ENCODE data around the gene WWTR1. TPM values are rescaled to one million over a fixed set of nuclear protein-coding genes. Genes with fewer than 3 reads are reported as not detected.

Gene WWTR1
- total RNA-seq, 2 donors from 2014 or later = 17.3 to 18.5 TPM

GRCh38 chr3:149496891-149497290 is 160.9 kb downstream of the WWTR1 start:
- H3K27ac ChIP-seq (ENCODE audit: low read depth, low read length) = no peak overlapping the region
- Mint-ChIP-seq H3K27ac (no peak overlapping the region), H3K9me3 (no peaks in the 10 kb centered on the region), H3K4me1 (peaks cover 3% of the 10 kb centered on the region), H3K27me3 (ENCODE audit: insufficient read depth) (peaks cover 5% of the 10 kb centered on the region), H3K36me3 (ENCODE audit: low read depth) (no peaks in the 10 kb centered on the region), H3K4me3 (no peak overlapping the region)
- DNase-seq = no peak
- no peak overlapping the region for H3K9ac ChIP-seq (ENCODE audit: extremely low read depth, low read length, poor library complexity, severe bottlenecking)
- WGBS, 2 experiments (ENCODE audit: insufficient coverage in 1 of 2, insufficient read length in 1 of 2) = 88 to 89% methylated on average over 1 to 4 of the region's 4 CpGs
- no peaks in the 10 kb centered on the region for H3K9me3 ChIP-seq (ENCODE audit: control insufficient read depth, low read length)
- H3K27me3 ChIP-seq (ENCODE audit: control insufficient read depth, insufficient read depth, low read length, poor library complexity, severe bottlenecking) = no peaks in the 10 kb centered on the region
- no peaks in the 10 kb centered on the region for H3K36me3 ChIP-seq (ENCODE audit: control insufficient read depth, insufficient read depth, low read length)
- no peak for TF ChIP-seq CTCF (conservative IDR thresholded peaks at IDR 0.05)
- H3K4me1 ChIP-seq (ENCODE audit: control insufficient read depth, insufficient read depth, low read length) = no peaks in the 10 kb centered on the region
- H3K4me3 ChIP-seq (ENCODE audit: low read length) = no peak overlapping the region

DNA sequence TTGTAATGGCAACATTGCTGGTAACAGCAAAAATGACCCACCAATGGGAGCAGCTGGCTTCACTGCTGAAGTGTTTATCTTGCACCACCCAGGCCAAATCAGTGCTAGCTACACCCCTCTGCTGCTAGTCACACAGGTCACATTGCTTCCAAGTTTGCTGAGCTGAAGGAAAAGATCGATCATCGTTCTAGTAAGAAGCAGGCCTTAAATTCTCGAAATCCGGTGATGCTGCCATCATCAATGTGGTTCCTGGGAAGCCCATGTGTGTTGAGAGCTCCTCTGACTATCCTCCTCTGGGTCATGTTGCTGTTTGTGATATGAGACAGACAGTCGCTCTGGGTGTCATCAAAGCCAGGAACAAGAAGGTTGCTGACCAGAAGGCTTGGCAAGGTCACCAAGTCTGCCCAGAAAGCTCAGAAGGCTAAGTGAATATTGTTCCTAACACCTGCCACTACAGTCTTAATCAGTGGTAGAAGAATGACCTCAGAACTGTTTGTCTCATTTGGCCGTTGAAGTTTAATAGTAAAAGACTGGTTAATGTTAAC is 162.2 kb downstream of the WWTR1 start:
- Histone ChIP-seq H3K4me1 (ENCODE audit: control insufficient read depth, insufficient read depth, low read length) (no peaks in the 10 kb centered on the region), H3K9ac (ENCODE audit: extremely low read depth, low read length, poor library complexity, severe bottlenecking) (no peak overlapping the region), H3K9me3 (ENCODE audit: control insufficient read depth, low read length) (peaks cover 2% of the 10 kb centered on the region), H3K36me3 (ENCODE audit: control insufficient read depth, insufficient read depth, low read length) (no peaks in the 10 kb centered on the region), H3K27ac (ENCODE audit: low read depth, low read length) (no peak overlapping the region), H3K27me3 (ENCODE audit: control insufficient read depth, insufficient read depth, low read length, poor library complexity, severe bottlenecking) (no peaks in the 10 kb centered on the region), H3K4me3 (ENCODE audit: low read length) (no peak overlapping the region)
- Mint-ChIP-seq H3K4me3 (no peak overlapping the region), H3K4me1 (peaks cover 3% of the 10 kb centered on the region), H3K36me3 (ENCODE audit: low read depth) (no peaks in the 10 kb centered on the region), H3K27me3 (ENCODE audit: insufficient read depth) (peaks cover 8% of the 10 kb centered on the region), H3K9me3 (no peaks in the 10 kb centered on the region), H3K27ac (no peak overlapping the region)
- DNase-seq = no peak
- no peak for TF ChIP-seq CTCF (conservative IDR thresholded peaks at IDR 0.05)
- 83 to 92% methylated on average over 2 to 6 of the region's 6 CpGs for WGBS, 2 experiments (ENCODE audit: insufficient coverage in 1 of 2, insufficient read length in 1 of 2)

DNA sequence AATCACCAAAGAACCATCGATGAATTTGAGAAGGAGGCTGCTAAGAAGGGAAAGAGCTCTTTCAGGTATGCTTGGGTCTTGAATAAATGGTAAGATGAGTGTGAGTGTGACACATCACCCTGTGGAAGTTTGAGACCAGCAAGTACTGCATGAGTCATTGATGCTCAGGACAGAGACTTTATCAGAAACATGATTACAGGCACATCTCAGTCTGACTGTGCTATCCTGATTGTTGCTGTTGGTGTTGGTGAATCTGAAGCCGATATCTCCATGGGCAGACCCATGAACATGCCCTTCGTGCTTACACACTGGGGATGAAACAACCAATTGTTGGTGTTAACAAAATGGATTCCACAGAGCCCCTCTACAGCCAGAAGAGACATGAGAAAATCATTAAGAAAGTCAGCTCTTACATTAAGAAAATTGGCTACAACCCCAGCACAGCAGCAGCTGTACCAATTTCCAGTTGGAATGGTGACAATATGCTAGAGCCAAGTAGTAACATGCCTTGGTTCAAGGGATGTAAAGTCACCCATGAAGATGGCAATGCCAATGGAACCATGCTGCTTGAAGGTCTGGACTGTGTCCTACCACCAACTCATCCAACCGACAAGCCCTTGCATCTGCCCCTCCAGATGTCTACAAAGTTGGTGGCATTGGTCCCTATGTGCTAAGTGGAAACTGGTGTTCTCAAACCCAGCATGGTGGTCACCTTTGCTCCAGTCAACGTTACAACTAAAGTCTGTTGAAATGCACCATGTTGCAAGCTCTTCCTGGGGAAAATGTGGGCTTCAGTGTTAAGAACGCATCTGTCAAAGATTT is 162.9 kb downstream of the WWTR1 start:
- Mint-ChIP-seq H3K36me3 (ENCODE audit: low read depth) (no peaks in the 10 kb centered on the region), H3K4me3 (no peak overlapping the region), H3K4me1 (peaks cover 7% of the 10 kb centered on the region), H3K27ac (no peak overlapping the region), H3K27me3 (ENCODE audit: insufficient read depth) (peaks cover 8% of the 10 kb centered on the region), H3K9me3 (no peaks in the 10 kb centered on the region)
- H3K9ac ChIP-seq (ENCODE audit: extremely low read depth, low read length, poor library complexity, severe bottlenecking) = no peak overlapping the region
- no peak for DNase-seq
- H3K27me3 ChIP-seq (ENCODE audit: control insufficient read depth, insufficient read depth, low read length, poor library complexity, severe bottlenecking) = no peaks in the 10 kb centered on the region
- no peak overlapping the region for H3K4me3 ChIP-seq (ENCODE audit: low read length)
- no peaks in the 10 kb centered on the region for H3K4me1 ChIP-seq (ENCODE audit: control insufficient read depth, insufficient read depth, low read length)
- WGBS, 2 experiments (ENCODE audit: insufficient coverage in 1 of 2, insufficient read length in 1 of 2) = 94 to 100% methylated on average over 6 of the region's 6 CpGs
- H3K36me3 ChIP-seq (ENCODE audit: control insufficient read depth, insufficient read depth, low read length) = no peaks in the 10 kb centered on the region
- H3K9me3 ChIP-seq (ENCODE audit: control insufficient read depth, low read length) = peaks cover 5% of the 10 kb centered on the region
- TF ChIP-seq CTCF (conservative IDR thresholded peaks at IDR 0.05) = no peak
- H3K27ac ChIP-seq (ENCODE audit: low read depth, low read length) = no peak overlapping the region

Measured in endodermal cell (in vitro differentiated cells).